Pancreas (tissue), 10 donors: Measurements from ENCODE around the gene ETV5. TPM values are rescaled to one million over a fixed set of nuclear protein-coding genes. Genes with fewer than 3 reads are reported as not detected.

ENCODE experiments used
- ATAC-seq, 4 donors: fragments of 200-7000 bp; cut with Tn5 transposase; one replicate each; pipeline versions ENCODE4 v1.8.0 to v1.9.1; 2020; ENCODE audit warnings: mild to moderate bottlenecking in 4 of 4, moderate library complexity in 4 of 4
- DNase-seq, 6 donors: peaks; one replicate each; pipeline ENCODE4 v3.0.0-alpha.2; 2020
- FAIRE-seq: peaks from 2 replicates; lab custom pipeline; 2012; peaks lifted over from hg19 to GRCh38; lab: Jason Lieb, UNC
- H3K27ac ChIP-seq, 4 donors: fragments of 200-600 bp; sonication (generic); 1 replicate in 3 of 4; 2 replicates in 1 of 4; pipeline versions ENCODE4 v1.5.0 to v1.8.0; 2020
- H3K27me3 ChIP-seq, 4 donors: fragments of 200-600 bp; one replicate each; pipeline ENCODE4 v1.8.0; 2021
- H3K36me3 ChIP-seq, 3 donors: fragments of 200-600 bp; sonication (generic) in 1 of 3; one replicate each; pipeline versions ENCODE4 v1.5.0 to v1.8.0; 2020 to 2021
- H3K4me1 ChIP-seq, 3 donors: fragments of 200-600 bp; one replicate each; pipeline ENCODE4 v1.8.0; 2021
- H3K4me3 ChIP-seq, 4 donors: fragments of 200-600 bp; sonication (generic) in 2 of 4; one replicate each; pipeline versions ENCODE4 v1.5.0 to v1.8.0; 2020 to 2021
- H3K9me3 ChIP-seq, 4 donors: fragments of 200-600 bp; one replicate each; pipeline ENCODE4 v1.8.0; 2021
- WGBS, 2 donors: extraction: QIAGEN DNeasy Blood & Tissue Kit; methylation state at CpG; one replicate each; pipeline ENCODE4 v1.1.7; 2013; 5-methylcytosine and 5-hydroxymethylcytosine counted together
- intact Hi-C, 3 donors: fragments of 100-400 bp; cut with DNase I; formaldehyde crosslinking; loops; one replicate each; pipeline versions ENCODE4 v1.11.1 to v1.14.2; 2022
- polyA plus RNA-seq, 2 donors: library from polyadenylated mRNA; stranded (reverse); fragments of 200-250 nt; gene quantifications; one replicate each; pipeline ENCODE4 v1.2.3, GENCODE V29; 2013
- total RNA-seq, 6 donors: library from RNA; stranded (reverse); fragmentation: NEBNext Ultra II Directional in 4 of 6; extraction: Animal tissue kit (Norgen Biotek cat#: 25700) in 4 of 6; gene quantifications; one replicate each; pipeline versions ENCODE4 v1.2.1 to v1.2.4, GENCODE V29; 2021 to 2023
- TF ChIP-seq, protein P1 (sequence below), 4 donors: fragments of 200-600 bp; sonication (generic) in 3 of 4; IDR thresholded peaks; one replicate each; pipeline versions ENCODE4 v1.5.0 to v1.8.0; 2021; ENCODE audit warnings: antibody characterized with exemption in 4 of 4
- donor health status: healthy with polysubstance abuse.
- donor health status: DM: no; HTN: no; CAD: no; lungs with moderate emphysema.
- donor health status: DM: no; HTN: no; CAD: no.
- donor health status: control.
- donor health status: control.
- donor health status: Bipolar disorder and iron deficiency.
- donor health status: DM: yes; HTN: yes; CAD: no.
- donor health status: DM: no; HTN: no; CAD: no.
- donor health status: DM: no; HTN: no; CAD: no.
- donor health status: DM: yes; HTN: yes; CAD: no.

The ETV5 gene
- total and polyA plus RNA-seq, 8 donors: 12.2 to 58.5 (median 24.9) TPM

- DNase-seq: no peak
These were observed 38.8 kb downstream of the ETV5 start for GRCh38 chr3:186070133-186070532.

DNA sequence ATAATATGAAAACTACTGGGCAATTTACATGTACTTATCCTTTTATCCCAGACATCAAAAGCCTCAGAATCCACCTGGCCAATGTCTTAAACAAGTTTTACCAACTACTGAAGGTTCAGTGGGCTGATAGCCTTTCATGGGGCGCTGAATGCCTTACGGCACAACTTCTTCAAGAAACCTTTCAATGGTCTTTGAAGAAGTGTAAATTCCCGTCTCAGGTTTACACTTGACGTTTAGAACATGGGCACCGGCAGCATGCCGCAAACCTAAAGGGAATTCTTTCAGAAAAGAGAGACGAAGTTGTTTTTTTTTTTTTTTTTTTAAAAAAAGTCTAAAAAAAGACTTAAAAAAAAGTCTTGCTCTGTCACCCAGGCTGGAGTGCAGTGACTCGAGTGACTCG, 39.7 kb downstream of the ETV5 start:
- H3K27ac ChIP-seq: no peak overlapping the region
- DNase-seq (no peak), ATAC-seq (no peak), FAIRE-seq (no peak)
- no peaks in the 10 kb centered on the region for H3K4me1 ChIP-seq
- no peak overlapping the region for H3K4me3 ChIP-seq
- no peaks in the 10 kb centered on the region for H3K9me3 ChIP-seq
- TF ChIP-seq, protein P1, sequence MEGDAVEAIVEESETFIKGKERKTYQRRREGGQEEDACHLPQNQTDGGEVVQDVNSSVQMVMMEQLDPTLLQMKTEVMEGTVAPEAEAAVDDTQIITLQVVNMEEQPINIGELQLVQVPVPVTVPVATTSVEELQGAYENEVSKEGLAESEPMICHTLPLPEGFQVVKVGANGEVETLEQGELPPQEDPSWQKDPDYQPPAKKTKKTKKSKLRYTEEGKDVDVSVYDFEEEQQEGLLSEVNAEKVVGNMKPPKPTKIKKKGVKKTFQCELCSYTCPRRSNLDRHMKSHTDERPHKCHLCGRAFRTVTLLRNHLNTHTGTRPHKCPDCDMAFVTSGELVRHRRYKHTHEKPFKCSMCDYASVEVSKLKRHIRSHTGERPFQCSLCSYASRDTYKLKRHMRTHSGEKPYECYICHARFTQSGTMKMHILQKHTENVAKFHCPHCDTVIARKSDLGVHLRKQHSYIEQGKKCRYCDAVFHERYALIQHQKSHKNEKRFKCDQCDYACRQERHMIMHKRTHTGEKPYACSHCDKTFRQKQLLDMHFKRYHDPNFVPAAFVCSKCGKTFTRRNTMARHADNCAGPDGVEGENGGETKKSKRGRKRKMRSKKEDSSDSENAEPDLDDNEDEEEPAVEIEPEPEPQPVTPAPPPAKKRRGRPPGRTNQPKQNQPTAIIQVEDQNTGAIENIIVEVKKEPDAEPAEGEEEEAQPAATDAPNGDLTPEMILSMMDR (IDR thresholded peaks at IDR 0.05): no peak
- H3K27me3 ChIP-seq: no peaks in the 10 kb centered on the region
- WGBS, 2 donors: 94 to 95% methylated on average over 9 of the region's 9 CpGs
- intact Hi-C loops: no loop called here
- H3K36me3 ChIP-seq: peaks cover 0 to 14% (median 5%) of the 10 kb centered on the region in 3 donors

More at GRCh38 chr3:186070133-186070532, 38.8 kb downstream of the ETV5 start:
- TF ChIP-seq, protein P1 (IDR thresholded peaks at IDR 0.05): no peak
- H3K36me3 ChIP-seq: peaks cover 0 to 10% (median 7%) of the 10 kb centered on the region in 3 donors
- H3K27ac ChIP-seq: no peak overlapping the region
- no peaks in the 10 kb centered on the region for H3K4me1 ChIP-seq
- intact Hi-C loops: no loop called here
- no peaks in the 10 kb centered on the region for H3K9me3 ChIP-seq
- H3K4me3 ChIP-seq: no peak overlapping the region
- 94 to 95% methylated on average over 9 of the region's 9 CpGs for WGBS, 2 donors
- no peaks in the 10 kb centered on the region for H3K27me3 ChIP-seq
- FAIRE-seq (no peak), ATAC-seq (no peak)

DNA sequence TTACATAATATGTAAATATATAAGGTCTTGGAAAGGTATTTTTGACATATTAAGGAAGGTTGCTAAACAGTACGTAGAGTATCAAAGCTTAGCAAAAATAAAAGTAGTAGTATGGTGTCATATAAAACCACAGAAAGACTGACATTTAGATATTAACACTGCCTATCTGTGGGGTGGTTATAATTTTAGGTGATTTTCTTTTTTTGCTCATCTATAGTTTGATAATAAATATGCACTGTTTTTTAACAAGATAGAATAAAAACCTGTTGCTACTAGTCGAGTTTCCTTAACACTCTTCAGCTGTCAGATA, 40.7 kb downstream of the ETV5 start:
- ATAC-seq: no peak
- H3K27ac ChIP-seq: no peak overlapping the region
- intact Hi-C loops: no loop called here
- H3K36me3 ChIP-seq: peaks cover 0 to 16% (median 5%) of the 10 kb centered on the region in 3 donors
- no peaks in the 10 kb centered on the region for H3K4me1 ChIP-seq
- no peaks in the 10 kb centered on the region for H3K27me3 ChIP-seq
- no peak overlapping the region for H3K4me3 ChIP-seq
- FAIRE-seq: no peak
- DNase-seq: no peak
- WGBS, 2 donors: 55 to 63% methylated on average over 2 of the region's 2 CpGs
- TF ChIP-seq, protein P1 (IDR thresholded peaks at IDR 0.05): no peak
- no peaks in the 10 kb centered on the region for H3K9me3 ChIP-seq

GRCh38 chr3:186067360-186068242, 41.3 kb downstream of the ETV5 start:
- DNase-seq (no peak), ATAC-seq (no peak), FAIRE-seq (no peak)
- TF ChIP-seq, protein P1 (IDR thresholded peaks at IDR 0.05): no peak
- Histone ChIP-seq H3K4me1 (no peaks in the 10 kb centered on the region), H3K27ac (no peak overlapping the region), H3K9me3 (no peaks in the 10 kb centered on the region), H3K36me3 (peaks cover 0 to 16% (median 5%) of the 10 kb centered on the region in 3 donors), H3K4me3 (no peak overlapping the region), H3K27me3 (no peaks in the 10 kb centered on the region)
- intact Hi-C loops: no loop called here
- 94 to 96% methylated on average over 9 of the region's 9 CpGs for WGBS, 2 donors

DNA sequence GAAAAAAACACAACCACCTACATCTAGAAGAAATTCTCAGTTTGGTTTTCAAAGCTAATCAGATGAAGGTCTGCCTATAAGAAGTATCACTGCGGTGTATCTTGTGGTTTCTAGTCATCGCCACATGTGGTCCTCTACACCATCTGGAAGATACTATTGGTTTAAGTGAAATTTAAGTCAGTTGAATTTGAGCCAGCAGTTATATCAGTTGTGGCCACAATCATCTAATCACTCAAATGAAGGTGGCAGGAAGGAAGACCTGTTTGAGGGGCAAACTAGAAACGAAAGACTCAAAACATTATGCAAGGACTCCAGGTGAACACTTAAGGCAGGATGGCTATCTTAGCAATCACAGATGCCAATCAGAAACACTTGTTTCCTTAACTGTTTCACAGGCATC, 48.7 kb downstream of the ETV5 start:
- TF ChIP-seq, protein P1 (IDR thresholded peaks at IDR 0.05): no peak
- FAIRE-seq (no peak), ATAC-seq (no peak), DNase-seq (no peak)
- intact Hi-C loops: no loop called here
- Histone ChIP-seq H3K4me3 (no peak overlapping the region), H3K4me1 (no peaks in the 10 kb centered on the region), H3K36me3 (peaks cover 0 to 46% (median 1%) of the 10 kb centered on the region in 3 donors), H3K27me3 (no peaks in the 10 kb centered on the region), H3K27ac (no peak overlapping the region), H3K9me3 (no peaks in the 10 kb centered on the region)
- 77 to 78% methylated on average over 3 of the region's 3 CpGs for WGBS, 2 donors
